SH-SY5Y (cell line): ENCODE measurements around the gene RASD2.

Experiments used
- GATA2 ChIP-seq: IDR thresholded peaks from 2 replicates; pipeline ENCODE4 v1.6.1; 2011; ENCODE audit warnings: mild to moderate bottlenecking, low read depth, low read length
- GATA3 ChIP-seq: IDR thresholded peaks from 2 replicates; pipeline ENCODE4 v1.6.1; 2011; ENCODE audit warnings: low read depth, mild to moderate bottlenecking, low read length, moderate library complexity

GRCh38 chr22:35534091-35534490 lies 6.5 kb upstream of the RASD2 start:
- TF ChIP-seq GATA2 (no peak), GATA3 (no peak)
